ENCODE results near the gene LRP3. TPM values are rescaled to one million over a fixed set of nuclear protein-coding genes. Genes with fewer than 3 reads are reported as not detected.

LRP3 gene
- total and polyA plus RNA-seq, 12 donors, result 8.5 to 23.6 (median 15.9) TPM

DNA sequence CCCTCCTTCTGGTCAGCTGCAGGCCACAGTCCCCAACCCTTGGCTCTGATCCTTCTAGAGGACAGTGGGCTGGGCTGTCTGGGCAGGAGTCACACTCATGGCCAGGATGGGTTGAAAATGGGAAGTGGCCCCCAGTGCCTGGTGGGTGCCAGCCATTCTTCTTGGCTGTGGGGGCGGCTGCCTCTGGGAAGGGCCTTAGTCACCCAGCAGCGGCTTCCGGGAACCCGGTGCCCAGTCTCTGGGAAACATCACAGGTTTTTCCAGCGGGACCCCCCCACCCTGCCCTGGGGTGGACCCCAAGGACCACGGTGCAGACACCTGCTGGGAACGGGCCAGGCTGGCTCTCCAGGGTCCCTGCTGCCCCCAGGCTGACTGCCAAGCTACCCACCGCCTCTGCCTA, 58.8 kb downstream of the LRP3 start:
- WGBS, 2 donors, result 73 to 83% methylated on average over 6 to 8 of the region's 8 CpGs
- Histone ChIP-seq H3K27me3 (peaks cover 0 to 35% (median 30%) of the 10 kb centered on the region in 7 donors), H3K4me1 (peaks cover 0 to 23% (median 0%) of the 10 kb centered on the region in 9 donors), H3K9me3 (peaks cover 0 to 7% (median 4%) of the 10 kb centered on the region in 11 donors), H3K27ac (no peak overlapping the region), H3K4me3 (no peak overlapping the region), H3K36me3 (no peaks in the 10 kb centered on the region)
- TF ChIP-seq, protein P1, sequence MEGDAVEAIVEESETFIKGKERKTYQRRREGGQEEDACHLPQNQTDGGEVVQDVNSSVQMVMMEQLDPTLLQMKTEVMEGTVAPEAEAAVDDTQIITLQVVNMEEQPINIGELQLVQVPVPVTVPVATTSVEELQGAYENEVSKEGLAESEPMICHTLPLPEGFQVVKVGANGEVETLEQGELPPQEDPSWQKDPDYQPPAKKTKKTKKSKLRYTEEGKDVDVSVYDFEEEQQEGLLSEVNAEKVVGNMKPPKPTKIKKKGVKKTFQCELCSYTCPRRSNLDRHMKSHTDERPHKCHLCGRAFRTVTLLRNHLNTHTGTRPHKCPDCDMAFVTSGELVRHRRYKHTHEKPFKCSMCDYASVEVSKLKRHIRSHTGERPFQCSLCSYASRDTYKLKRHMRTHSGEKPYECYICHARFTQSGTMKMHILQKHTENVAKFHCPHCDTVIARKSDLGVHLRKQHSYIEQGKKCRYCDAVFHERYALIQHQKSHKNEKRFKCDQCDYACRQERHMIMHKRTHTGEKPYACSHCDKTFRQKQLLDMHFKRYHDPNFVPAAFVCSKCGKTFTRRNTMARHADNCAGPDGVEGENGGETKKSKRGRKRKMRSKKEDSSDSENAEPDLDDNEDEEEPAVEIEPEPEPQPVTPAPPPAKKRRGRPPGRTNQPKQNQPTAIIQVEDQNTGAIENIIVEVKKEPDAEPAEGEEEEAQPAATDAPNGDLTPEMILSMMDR (IDR thresholded peaks at IDR 0.05), result no peak
- intact Hi-C loops (cut with DNase I), result no loop called here
- DNase-seq (no peak), ATAC-seq (peak in 3 of 8 donors; percentile 14 to 46 (median 21))

DNA sequence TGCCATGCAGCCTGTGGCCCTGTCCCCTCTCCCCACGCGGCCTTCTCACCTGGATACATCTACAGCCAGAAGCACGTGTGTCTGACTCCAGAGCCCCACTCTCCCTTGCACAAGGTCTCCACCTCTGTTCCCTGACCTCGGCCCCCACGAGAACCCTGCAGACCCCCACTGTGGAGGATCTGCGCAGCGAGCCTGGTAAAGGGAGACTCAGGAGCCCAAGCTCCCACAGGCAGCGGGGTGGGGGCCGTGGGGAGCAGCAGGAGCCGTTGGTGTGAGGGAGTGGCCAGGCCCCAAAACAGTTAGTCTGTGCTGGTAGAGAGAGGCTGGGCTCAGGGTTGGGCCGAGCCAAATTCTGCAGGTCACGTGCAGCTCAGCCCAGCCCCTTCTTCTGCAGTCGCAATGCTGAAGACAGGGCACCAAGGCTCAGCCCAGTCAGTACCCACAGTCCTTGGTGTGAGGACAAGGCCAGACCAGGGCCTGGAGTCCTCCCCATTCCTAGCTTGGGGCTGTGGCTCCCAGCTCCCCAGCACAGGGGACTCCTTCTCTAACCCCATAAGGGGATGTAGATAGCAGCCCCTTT, 60.2 kb downstream of the LRP3 start:
- TF ChIP-seq, protein P1 (IDR thresholded peaks at IDR 0.05), result no peak
- Histone ChIP-seq H3K4me1 (peaks cover 0 to 15% (median 0%) of the 10 kb centered on the region in 9 donors), H3K27ac (no peak overlapping the region), H3K27me3 (peaks cover 0 to 35% (median 30%) of the 10 kb centered on the region in 7 donors), H3K9me3 (peaks cover 0 to 17% (median 4%) of the 10 kb centered on the region in 11 donors), H3K4me3 (no peak overlapping the region), H3K36me3 (no peaks in the 10 kb centered on the region)
- intact Hi-C loops (cut with DNase I), result no loop called here
- 64 to 77% methylated on average over 13 of the region's 13 CpGs for WGBS, 2 donors
- DNase-seq (no peak), ATAC-seq (no peak)

DNA sequence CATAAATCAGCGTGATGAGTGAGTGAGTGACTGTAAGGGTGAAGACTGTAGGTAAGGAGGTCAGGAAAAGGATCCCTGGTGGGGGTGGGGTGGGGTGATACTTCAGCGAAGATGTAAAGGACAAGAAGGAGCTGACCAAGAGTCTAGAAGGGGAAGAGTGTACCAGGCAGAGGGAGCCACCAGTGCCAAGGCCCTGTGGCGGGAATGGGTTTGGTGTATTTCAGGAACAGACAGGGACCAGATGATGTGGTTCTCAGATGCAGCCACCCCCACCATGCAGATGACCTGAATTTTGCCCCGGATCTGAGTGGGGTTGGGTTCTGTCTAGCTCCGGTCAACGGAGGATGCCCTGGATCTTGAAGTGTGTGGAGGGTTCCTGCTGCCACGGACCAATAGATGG, 61.7 kb downstream of the LRP3 start:
- Histone ChIP-seq H3K27me3 (peaks cover 0 to 36% (median 30%) of the 10 kb centered on the region in 7 donors), H3K4me3 (no peak overlapping the region), H3K4me1 (peaks cover 0 to 24% (median 0%) of the 10 kb centered on the region in 9 donors), H3K36me3 (no peaks in the 10 kb centered on the region), H3K27ac (no peak overlapping the region), H3K9me3 (peaks cover 0 to 17% (median 4%) of the 10 kb centered on the region in 11 donors)
- ATAC-seq, result no peak
- TF ChIP-seq, protein P1 (IDR thresholded peaks at IDR 0.05), result no peak
- intact Hi-C loops (cut with DNase I), result no loop called here
- 85 to 90% methylated on average over 7 of the region's 7 CpGs for WGBS, 2 donors
- no peak for DNase-seq

DNA sequence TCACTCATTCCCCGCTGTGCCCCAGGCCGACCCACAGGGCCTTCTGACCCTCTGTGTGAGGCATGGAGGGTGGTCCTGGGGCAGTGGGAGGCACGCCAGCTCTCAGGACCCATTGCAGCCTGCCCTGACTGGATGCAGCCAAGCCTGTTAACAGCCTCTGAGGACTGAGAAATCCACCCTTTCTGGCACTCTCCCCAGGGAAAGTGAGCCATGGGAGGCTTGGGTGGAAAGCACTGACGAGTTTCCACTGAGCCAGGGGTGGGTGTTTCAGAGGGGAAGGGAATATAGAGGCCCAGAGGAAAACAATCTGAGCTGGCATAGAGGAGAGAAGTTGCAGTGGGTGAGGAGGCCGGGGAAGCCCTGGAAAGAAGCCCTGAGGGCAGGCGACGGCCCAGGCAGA, 62.1 kb downstream of the LRP3 start:
- no peak for DNase-seq
- Histone ChIP-seq H3K4me1 (peaks cover 0 to 29% (median 0%) of the 10 kb centered on the region in 9 donors), H3K9me3 (peaks cover 0 to 17% (median 4%) of the 10 kb centered on the region in 11 donors), H3K4me3 (no peak overlapping the region), H3K27ac (no peak overlapping the region), H3K27me3 (peaks cover 0 to 36% (median 27%) of the 10 kb centered on the region in 7 donors), H3K36me3 (no peaks in the 10 kb centered on the region)
- WGBS, 2 donors, result 63 to 68% methylated on average over 7 of the region's 7 CpGs
- TF ChIP-seq, protein P1 (IDR thresholded peaks at IDR 0.05), result no peak
- ATAC-seq, result no peak
- intact Hi-C loops (cut with DNase I), result no loop called here

All from heart right ventricle (tissue), 16 donors.